NCI-H82 treated with DMSO at 0.1 percent for 48 hours (cell line): ENCODE data around the gene TPSB2.
"Not testable (repeated sequence)": the region's sequence is repeated elsewhere in the genome, so short reads cannot be mapped to it uniquely, and the experiment has no call there.

Experiments
- DNase-seq: peaks from one replicate; lab custom pipeline; 2025; ENCODE audit not compliant: unreplicated experiment; lab: John Stamatoyannopoulos, UW

The TPSB2 gene

DNA sequence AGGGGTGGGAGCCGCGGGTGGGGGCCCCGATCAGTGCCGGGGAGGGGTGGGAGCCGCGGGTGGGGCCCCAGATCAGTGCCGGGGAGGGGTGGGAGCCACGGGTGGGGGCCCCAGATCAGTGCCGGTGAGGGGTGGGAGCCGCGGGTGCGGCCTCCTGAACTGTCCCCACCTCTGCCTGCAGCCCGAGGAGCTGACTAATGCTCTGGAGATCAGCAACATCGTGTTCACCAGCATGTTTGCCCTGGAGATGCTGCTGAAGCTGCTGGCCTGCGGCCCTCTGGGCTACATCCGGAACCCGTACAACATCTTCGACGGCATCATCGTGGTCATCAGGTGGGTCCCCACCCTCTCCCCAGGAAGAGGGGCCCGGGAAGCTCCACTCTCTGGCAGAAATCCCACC is 25.1 kb downstream of the TPSB2 start:
- DNase-seq = no peak

GRCh38 chr16:1202274-1202673 is 27.7 kb downstream of the TPSB2 start:
- no peak for DNase-seq

DNA sequence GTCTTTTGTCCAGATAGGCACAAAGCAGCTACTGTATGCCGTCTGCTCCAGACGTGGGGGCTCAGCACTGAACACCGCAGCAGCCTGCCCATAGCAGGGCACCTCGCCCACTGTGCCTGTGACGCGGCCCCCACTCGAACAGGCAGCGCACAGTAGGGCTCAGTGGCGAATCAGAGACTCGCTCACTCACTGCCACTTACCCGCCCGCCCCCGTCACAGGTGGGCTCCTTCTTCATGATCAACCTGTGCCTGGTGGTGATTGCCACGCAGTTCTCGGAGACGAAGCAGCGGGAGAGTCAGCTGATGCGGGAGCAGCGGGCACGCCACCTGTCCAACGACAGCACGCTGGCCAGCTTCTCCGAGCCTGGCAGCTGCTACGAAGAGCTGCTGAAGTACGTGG is 28.5 kb downstream of the TPSB2 start:
- DNase-seq = no peak

DNA sequence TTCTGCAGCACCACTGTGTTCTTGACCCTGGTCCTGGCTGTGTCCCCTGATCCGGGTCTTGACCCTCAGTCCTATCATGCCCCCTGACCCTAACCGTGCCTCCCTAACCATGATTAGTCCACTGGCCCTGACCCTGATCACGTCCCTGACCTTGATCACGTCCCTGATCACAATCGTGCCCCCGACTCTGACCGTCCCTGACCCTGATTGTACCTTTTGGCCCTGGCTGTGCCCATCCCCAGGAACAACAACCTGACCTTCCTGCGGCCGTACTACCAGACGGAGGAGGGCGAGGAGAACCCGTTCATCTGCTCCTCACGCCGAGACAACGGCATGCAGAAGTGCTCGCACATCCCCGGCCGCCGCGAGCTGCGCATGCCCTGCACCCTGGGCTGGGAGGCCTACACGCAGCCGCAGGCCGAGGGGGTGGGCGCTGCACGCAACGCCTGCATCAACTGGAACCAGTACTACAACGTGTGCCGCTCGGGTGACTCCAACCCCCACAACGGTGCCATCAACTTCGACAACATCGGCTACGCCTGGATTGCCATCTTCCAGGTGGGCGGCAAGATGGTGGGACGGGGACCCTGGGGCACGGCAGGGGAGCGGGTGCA is 29.9 kb downstream of the TPSB2 start:
- no peak for DNase-seq

DNA sequence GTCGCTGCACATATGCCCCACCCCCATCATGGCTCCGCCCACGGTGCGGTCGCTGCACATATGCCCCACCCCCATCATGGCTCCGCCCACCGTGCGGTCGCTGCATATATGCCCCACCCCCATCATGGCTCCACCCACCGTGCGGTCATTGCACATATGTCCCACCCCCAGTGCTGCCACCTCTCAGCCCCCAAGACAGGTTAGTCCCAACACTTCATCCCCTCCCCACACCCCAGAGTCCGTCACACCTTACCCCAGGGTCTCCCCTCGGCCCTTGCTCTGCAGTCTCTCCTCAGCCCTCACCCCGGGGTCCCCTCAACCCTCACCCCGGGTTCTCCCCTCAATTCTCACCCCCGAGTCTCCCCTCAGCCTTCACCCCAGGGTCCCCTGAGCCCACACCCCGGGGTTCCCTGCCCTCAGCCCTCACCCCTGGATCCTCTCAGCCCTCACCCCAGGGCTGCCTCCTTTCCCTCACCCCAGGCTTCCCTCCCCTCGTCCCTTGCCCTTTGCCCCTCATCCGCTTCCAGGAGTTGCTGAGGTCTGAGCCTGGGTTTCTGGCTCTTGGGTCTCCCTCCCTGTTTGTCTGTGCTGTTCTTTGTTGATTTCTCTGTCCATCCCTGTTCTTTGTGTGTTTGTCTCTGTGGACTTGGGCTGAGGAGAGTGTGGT is 30.5 kb downstream of the TPSB2 start:
- no peak for DNase-seq

DNA sequence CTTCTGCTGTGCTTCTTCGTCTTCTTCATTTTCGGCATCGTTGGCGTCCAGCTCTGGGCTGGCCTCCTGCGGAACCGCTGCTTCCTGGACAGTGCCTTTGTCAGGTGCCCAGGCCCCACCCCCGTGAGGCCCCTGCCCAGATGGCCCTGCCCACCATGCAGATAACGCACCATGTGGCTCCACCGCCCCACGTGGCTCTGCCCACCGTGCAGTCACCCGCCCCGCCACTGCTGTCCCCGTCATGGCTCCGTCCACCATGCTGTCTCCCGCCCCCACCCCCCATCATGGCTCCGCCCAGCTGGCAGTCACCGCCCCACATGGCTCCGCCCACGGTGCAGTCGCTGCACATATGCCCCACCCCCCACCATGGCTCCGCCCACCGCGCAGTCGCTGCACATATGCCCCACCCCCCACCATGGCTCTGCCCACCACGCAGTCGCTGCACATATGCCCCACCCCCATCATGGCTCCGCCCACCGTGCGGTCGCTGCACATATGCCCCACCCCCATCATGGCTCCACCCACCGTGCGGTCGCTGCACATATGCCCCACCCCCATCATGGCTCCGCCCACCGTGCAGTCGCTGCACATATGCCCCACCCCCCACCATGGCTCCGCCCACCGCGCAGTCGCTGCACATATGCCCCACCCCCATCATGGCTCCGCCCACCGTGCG is 31.2 kb downstream of the TPSB2 start:
- DNase-seq = not testable (repeated sequence)

- DNase-seq = no peak
These were observed 31.8 kb downstream of the TPSB2 start for GRCh38 chr16:1198194-1198593.

GRCh38 chr16:1197237-1197866 is 32.6 kb downstream of the TPSB2 start:
- DNase-seq = no peak

DNA sequence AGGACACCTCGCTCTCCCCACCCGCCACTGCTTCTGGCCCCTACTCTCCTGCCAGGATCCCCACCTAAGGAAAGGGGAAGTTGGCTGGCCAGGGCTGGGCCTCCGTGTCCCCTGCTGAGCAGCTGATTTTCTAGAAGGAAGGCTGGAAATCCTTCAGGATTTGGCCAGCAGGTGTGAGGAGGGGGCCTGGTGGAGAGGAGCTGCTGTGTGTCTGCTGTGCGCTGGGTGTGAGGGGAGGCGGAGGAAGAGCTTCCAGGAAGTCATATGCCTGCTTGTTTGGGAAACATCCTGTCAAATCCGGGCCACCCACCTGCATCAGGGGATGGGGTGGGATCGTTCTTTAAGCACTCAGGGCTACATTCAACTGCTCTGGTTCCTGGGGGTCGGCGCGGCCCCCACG is 33.5 kb downstream of the TPSB2 start:
- DNase-seq = no peak

DNA sequence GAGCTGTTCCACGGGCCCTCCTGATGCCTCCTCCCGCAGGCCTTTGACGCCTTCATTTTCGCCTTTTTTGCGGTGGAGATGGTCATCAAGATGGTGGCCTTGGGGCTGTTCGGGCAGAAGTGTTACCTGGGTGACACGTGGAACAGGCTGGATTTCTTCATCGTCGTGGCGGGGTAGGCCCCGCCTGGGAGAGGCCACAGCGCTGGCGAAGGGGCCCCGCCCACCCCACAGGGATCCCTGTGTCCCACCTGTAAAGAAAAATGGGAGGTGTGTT is 34.7 kb downstream of the TPSB2 start:
- no peak for DNase-seq

- DNase-seq = no peak
These were observed 35.2 kb downstream of the TPSB2 start for GRCh38 chr16:1194665-1195392.

- no peak for DNase-seq
These were observed 36.0 kb downstream of the TPSB2 start for GRCh38 chr16:1193825-1194581.

- DNase-seq = no peak
These were observed 36.7 kb downstream of the TPSB2 start for GRCh38 chr16:1193143-1193824.

DNA sequence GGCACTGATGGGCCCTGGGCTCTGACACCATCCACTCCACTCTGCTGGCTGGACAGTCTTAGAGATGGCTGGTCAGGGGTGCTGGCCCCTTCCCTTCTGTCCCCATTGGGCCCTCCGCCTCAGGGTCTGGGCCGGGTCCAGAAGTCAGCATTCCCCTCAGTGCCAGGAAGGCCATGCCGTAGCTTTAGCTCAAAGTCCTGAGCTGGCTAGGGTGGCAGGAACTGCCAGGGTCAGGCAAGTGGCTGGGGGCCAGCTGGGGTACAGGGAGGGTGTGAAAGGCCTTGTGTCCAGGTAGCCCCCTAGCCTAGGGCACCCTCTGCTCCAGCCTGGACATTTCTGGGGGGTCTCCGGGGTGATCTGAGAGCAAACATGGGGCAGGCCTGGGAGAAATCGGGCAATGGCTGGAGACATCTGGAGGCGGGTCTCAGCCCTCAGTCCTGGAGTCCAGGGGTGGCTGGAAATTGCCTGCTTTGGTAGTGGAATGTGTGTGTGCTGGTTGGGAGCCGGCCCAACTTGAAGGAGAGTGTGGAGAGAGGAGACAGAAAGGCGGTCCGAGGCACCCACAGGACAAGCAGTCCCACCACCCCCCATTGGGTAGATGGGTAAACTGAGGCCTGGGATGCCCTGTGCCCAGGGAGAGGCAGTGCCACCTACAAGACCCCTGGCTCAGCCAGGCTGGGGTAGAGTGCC is 37.5 kb downstream of the TPSB2 start:
- DNase-seq = no peak

- not testable (repeated sequence) for DNase-seq
These were observed 39.2 kb downstream of the TPSB2 start for GRCh38 chr16:1190789-1191188.

GRCh38 chr16:1189455-1189854 is 40.5 kb downstream of the TPSB2 start:
- no peak for DNase-seq

DNA sequence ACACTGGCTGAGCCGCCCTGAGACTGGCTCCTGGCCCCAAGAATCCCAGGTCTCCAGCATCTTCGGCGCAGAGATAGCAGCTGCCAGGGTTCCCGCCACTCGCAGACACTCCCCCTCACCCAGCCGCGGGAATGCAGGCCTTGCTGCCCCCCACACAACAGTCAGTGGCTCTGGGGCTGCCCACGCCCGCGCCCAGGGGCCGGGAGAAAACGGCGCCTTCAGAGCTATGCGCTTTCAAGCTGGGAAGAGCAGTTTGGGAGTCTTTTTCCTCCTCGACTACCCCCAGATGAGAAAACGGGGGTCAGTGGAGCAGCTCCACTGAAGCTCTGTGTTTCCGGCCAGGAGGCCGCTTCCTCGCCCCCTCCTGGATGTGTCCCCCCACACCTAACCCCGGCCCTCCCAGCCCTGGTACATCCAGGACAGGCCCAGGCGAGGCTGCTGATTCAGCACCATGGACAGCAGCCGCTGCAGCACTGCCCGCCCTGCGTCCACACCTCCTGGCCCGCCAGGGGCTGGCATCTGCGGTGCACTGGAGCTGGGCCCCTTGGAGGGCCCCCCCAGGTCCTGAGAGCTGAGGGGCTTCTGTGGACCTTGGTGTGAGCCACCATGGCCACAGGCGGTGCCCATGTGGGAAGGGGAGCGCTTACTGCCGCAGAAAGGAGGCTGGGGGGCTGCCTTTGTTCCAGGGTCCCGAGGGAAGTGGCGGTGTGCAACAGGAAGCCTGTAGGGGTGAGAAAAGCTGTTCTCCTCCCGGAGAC is 41.4 kb downstream of the TPSB2 start:
- DNase-seq = no peak

GRCh38 chr16:1185460-1186207 is 44.4 kb downstream of the TPSB2 start:
- not testable (repeated sequence) for DNase-seq
